Parathyroid adenoma (tissue), 2 donors: ENCODE results near the gene KRTAP10-8.

Source experiments
- H2AFZ ChIP-seq: fragments of 300-600 bp; sonication (generic); one replicate; pipeline ENCODE4 v1.7.0; 2017; ENCODE audit warnings: antibody characterized with exemption, mild to moderate bottlenecking
- H3K27ac ChIP-seq: fragments of 300-600 bp; sonication (generic); one replicate; pipeline ENCODE4 v1.7.0; 2017
- H3K27me3 ChIP-seq: fragments of 300-600 bp; sonication (generic); one replicate; pipeline ENCODE4 v1.7.0; 2017; ENCODE audit warnings: low read length; ENCODE audit not compliant: control insufficient read depth, insufficient read depth
- H3K36me3 ChIP-seq: fragments of 300-600 bp; sonication (generic); one replicate; pipeline ENCODE4 v1.7.0; 2017; ENCODE audit warnings: low read length; ENCODE audit not compliant: control insufficient read depth, insufficient read depth
- H3K4me1 ChIP-seq: fragments of 300-600 bp; sonication (generic); one replicate; pipeline ENCODE4 v1.7.0; 2017; ENCODE audit warnings: control low read depth
- H3K4me2 ChIP-seq: fragments of 300-600 bp; sonication (generic); one replicate; pipeline ENCODE4 v1.7.0; 2017; ENCODE audit warnings: low read length
- H3K4me3 ChIP-seq: fragments of 300-600 bp; sonication (generic); one replicate; pipeline ENCODE4 v1.7.0; 2017; ENCODE audit warnings: low read depth, low read length
- H3K79me2 ChIP-seq: fragments of 300-600 bp; sonication (generic); one replicate; pipeline ENCODE4 v1.7.0; 2017; ENCODE audit warnings: control low read depth
- H3K9ac ChIP-seq: fragments of 300-600 bp; sonication (generic); one replicate; pipeline ENCODE4 v1.7.0; 2017; ENCODE audit warnings: mild to moderate bottlenecking
- H3K9me3 ChIP-seq: fragments of 300-600 bp; sonication (generic); one replicate; pipeline ENCODE4 v1.7.0; 2017; ENCODE audit warnings: low read length; ENCODE audit not compliant: control insufficient read depth
- CTCF ChIP-seq: fragments of 300-600 bp; sonication (generic); IDR thresholded peaks from one replicate; pipeline ENCODE4 v1.7.0; 2017; ENCODE audit warnings: antibody characterized with exemption, mild to moderate bottlenecking
- donor health status: primary hyperparathyroidism.

The KRTAP10-8 gene

GRCh38 chr21:44593598-44594405 lies 18.1 kb upstream of the KRTAP10-8 start:
- Histone ChIP-seq H3K36me3 (no peaks in the 10 kb centered on the region), H3K4me2 (no peak overlapping the region), H3K27ac (no peak overlapping the region), H3K9ac (no peak overlapping the region), H2AFZ (no peak overlapping the region), H3K27me3 (no peaks in the 10 kb centered on the region), H3K9me3 (no peaks in the 10 kb centered on the region), H3K79me2 (no peaks in the 10 kb centered on the region), H3K4me3 (no peak overlapping the region), H3K4me1 (no peaks in the 10 kb centered on the region)
- TF ChIP-seq CTCF, result no peak

GRCh38 chr21:44594406-44594916 lies 17.4 kb upstream of the KRTAP10-8 start:
- TF ChIP-seq CTCF, result no peak

GRCh38 chr21:44595524-44595923 lies 16.4 kb upstream of the KRTAP10-8 start:
- TF ChIP-seq CTCF, result no peak
- H3K79me2 ChIP-seq, result no peaks in the 10 kb centered on the region
- H3K4me1 ChIP-seq, result no peaks in the 10 kb centered on the region
- no peak overlapping the region for H3K4me3 ChIP-seq
- H3K36me3 ChIP-seq, result no peaks in the 10 kb centered on the region
- H2AFZ ChIP-seq, result no peak overlapping the region
- no peaks in the 10 kb centered on the region for H3K27me3 ChIP-seq
- H3K4me2 ChIP-seq, result no peak overlapping the region
- H3K9ac ChIP-seq, result no peak overlapping the region
- H3K9me3 ChIP-seq, result no peaks in the 10 kb centered on the region
- H3K27ac ChIP-seq, result no peak overlapping the region

More at GRCh38 chr21:44594406-44594916, 17.4 kb upstream of the KRTAP10-8 start:
- Histone ChIP-seq H2AFZ (no peak overlapping the region), H3K4me2 (no peak overlapping the region), H3K36me3 (no peaks in the 10 kb centered on the region), H3K4me1 (no peaks in the 10 kb centered on the region), H3K27me3 (no peaks in the 10 kb centered on the region), H3K27ac (no peak overlapping the region), H3K79me2 (no peaks in the 10 kb centered on the region), H3K9ac (no peak overlapping the region), H3K4me3 (no peak overlapping the region), H3K9me3 (no peaks in the 10 kb centered on the region)

GRCh38 chr21:44596068-44596725 lies 15.7 kb upstream of the KRTAP10-8 start:
- Histone ChIP-seq H3K9me3 (no peaks in the 10 kb centered on the region), H3K79me2 (no peaks in the 10 kb centered on the region), H3K4me1 (no peaks in the 10 kb centered on the region), H3K27ac (no peak overlapping the region), H3K36me3 (no peaks in the 10 kb centered on the region), H2AFZ (no peak overlapping the region), H3K27me3 (no peaks in the 10 kb centered on the region), H3K4me3 (no peak overlapping the region), H3K9ac (no peak overlapping the region), H3K4me2 (no peak overlapping the region)
- no peak for TF ChIP-seq CTCF
